Amniotic stem cell (primary cell): ENCODE data around the gene MS4A13.
"Not testable (repeated sequence)": the region's sequence is repeated elsewhere in the genome, so short reads cannot be mapped to it uniquely, and the experiment has no call there.

Experiments
- DNase-seq: peaks from one replicate; lab custom pipeline; 2025; lab: John Stamatoyannopoulos, UW

MS4A13 gene

DNA sequence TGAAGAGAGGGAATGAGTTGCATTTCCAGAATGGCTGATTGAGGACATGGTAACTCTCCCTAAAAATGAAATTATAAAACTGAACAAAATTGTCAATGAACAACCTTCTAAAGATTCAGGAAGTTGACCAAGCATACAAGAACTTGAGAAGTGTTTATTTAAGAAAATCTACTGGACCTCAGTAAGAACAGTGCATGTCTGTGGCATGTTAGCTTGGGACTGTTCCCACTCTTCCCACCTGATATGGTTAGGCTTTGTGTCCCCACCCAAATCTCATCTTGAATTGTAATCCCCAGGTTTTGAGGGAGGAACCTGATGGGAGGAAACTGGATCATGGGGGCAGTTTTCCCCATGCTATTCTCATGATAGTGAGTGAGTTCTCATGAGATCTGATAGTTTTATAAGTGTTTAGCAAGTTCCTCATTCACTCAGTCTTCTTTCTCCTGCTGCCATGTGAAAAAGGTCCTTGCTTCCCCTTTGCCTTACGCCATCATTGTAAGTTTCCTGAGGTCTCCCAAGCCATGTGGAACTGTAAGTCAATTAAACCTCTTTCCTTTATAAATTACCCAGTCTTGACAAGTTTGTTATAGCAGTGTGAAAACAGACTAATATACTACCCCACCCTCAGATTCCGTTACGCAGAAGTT is 15.4 kb downstream of the MS4A13 start:
- no peak for DNase-seq

DNA sequence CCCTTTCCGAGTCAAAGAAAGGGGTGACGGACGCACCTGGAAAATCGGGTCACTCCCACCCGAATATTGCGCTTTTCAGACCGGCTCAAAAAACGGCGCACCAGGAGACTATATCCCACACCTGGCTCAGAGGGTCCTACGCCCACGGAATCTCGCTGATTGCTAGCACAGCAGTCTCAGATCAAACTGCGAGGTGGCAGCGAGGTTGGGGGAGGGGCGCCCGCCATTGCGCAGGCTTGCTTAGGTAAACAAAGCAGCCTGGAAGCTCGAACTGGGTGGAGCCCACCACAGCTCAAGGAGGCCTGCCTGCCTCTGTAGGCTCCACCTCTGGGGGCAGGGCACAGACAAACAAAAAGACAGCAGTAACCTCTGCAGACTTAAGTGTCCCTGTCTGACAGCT is 17.2 kb downstream of the MS4A13 start:
- DNase-seq = not testable (repeated sequence)

DNA sequence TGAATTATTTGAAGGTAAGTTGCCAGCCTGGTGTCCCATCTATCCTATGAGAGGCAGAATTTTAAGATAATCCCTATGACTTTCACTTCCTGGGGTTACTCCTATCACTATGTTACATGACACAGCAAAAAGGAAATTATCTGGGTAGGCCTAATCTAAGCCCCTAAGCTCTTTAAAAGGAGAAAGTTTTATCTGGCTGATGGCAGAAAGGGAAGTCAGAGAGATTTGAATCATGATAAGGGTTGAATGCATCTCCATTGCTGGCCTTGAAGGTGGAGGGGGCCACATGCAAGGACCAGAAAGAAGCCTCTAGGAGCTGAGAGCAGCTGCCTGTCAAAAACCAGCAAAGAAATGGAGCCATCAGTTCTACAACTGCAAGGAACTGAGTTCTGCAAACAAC is 23.4 kb downstream of the MS4A13 start:
- not testable (repeated sequence) for DNase-seq

DNA sequence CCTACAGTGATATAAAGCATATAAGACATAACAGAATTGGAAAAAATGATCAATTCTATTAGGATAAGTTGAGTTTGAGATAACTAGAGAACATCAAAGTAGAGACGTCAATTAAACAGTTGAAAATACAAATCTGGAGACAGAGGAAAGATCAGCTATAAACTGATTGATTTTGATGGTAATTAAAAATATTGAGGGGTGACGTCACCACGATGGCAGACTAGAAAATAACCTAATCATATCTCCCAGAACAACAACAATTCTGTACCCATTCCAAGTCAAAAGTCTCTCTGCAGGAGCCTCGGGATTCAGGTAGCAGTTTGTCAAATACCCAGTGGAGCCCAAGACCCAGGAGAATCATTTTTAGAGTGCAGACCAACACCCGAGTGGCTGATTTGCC is 28.9 kb downstream of the MS4A13 start:
- no peak for DNase-seq

DNA sequence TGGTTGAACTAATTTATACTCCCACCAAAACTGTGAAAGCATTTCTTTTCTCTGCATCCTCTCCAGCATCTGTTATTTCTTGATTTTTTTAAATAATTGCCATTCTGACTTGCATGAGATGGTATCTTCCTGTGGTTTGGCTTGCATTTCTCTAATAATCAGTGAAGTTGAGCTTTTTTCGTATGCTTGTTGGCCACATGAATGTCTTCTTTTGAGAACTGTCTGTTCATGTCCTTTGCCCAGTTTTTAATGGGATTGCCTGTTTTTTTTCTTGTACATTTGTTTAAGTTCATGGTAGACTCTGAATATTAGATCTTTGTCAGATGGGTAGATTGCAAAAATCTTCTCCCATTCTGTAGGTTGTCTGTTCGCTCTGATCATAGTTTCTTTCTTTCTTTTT is 46.1 kb downstream of the MS4A13 start:
- DNase-seq = no peak

DNA sequence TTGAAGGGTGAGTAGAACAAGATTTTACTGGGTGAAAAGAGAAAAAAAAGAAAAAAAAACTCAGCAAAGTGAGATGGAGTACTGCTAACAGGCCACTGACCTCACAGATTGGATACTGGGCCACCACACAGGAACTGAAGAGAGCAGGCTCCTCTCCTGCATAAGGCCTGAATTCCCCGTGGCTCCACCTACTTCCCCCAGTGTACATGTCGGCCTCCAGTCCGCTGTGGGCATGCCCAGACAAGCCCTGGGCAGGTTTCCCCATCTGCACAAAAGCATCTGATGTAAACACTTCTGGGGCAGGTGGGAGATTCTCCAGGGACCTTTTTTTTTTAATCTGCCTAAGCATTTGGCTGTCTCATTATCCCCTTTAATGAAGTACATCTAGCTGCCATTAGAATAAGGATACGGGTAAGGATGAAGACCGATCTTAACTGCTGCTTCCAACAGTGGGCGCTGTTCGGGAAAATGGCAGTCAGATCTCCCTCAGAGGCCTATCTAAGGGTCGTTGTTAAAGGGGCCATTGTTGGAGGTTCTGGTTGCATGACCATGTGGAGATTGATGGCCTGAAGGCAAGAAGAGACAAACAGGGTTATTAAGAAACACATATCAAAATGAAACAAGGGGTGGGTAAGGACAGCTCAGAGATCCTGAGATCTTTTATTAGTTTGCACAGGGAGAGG is 48.5 kb downstream of the MS4A13 start:
- DNase-seq = no peak

DNA sequence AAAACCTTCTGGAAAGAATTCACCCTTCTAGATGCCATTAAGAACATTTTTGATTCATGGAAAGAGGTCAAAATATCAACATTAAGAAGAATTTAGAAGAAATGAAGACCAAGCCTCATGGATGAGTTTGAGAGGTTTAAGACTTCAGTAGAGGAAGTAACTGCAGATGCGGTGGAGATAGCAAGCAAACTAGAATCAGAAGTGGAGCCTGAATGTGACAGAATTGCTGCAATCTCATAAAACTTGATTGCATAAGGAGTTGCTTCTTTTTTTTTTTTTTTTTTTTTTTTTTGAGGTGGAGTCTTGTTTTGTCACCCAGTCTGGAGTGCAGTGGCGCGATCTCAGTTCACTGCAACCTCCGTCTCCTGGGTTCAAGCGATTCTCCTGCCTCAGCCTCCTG is 51.6 kb downstream of the MS4A13 start:
- no peak for DNase-seq

DNA sequence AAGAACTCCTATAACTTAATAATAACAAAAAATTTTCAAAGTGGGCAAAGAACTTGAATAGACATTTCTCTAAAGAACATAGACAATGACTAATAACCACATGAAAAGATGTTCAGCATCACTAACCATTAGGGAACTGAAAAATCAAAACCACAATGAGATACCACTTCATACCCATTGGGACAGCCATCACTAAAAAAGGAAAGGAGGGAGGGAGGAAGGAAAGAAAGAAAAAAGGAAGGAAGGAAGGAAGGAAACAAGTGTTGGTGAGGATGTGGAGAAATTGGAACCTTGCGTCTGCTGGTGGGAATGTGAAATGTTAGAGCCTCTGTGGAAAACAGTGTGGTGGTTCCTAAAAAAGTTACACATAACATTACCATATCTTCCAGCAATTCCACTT is 55.8 kb downstream of the MS4A13 start:
- no peak for DNase-seq

DNA sequence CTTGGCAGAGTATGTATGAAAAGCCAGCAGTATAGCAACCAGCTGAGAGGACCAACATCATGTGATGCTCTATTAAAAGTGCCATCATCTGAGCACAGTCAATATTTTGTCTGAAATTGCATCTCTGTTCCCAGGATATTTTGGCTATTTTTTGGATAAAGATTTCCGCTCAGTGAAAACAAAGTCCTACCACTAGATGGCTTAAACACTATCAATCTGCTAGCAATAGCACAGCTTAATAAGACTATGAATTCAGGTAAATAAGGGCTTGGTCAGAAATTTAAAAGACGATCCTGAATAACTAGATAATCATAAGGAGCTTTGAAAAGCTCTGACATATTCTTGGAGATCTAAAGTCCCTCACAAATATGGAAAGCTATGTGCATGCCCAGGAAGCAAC is 74.4 kb downstream of the MS4A13 start:
- no peak for DNase-seq
